Measurements from ENCODE around the gene MT1A.

DNA sequence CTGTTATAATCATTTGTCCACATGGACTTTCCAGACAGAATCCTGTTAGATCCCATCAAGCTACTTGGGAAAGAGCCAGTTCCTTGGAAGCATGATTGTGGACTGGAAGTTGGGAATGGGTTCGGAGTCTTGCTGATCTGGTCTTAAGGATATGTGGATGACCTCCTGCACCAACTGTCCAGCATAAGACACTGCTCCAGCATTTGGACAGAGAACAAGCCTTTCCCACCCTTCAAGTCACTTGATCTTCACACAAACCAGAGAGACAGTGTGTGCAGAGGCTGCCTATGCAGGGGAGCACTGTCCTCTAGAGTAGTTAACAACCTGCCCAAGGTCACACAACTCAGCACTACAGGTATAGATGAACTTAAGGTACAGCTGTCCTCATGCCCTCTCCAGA lies 7.4 kb downstream of the MT1A start:
- TF ChIP-seq, protein P1, sequence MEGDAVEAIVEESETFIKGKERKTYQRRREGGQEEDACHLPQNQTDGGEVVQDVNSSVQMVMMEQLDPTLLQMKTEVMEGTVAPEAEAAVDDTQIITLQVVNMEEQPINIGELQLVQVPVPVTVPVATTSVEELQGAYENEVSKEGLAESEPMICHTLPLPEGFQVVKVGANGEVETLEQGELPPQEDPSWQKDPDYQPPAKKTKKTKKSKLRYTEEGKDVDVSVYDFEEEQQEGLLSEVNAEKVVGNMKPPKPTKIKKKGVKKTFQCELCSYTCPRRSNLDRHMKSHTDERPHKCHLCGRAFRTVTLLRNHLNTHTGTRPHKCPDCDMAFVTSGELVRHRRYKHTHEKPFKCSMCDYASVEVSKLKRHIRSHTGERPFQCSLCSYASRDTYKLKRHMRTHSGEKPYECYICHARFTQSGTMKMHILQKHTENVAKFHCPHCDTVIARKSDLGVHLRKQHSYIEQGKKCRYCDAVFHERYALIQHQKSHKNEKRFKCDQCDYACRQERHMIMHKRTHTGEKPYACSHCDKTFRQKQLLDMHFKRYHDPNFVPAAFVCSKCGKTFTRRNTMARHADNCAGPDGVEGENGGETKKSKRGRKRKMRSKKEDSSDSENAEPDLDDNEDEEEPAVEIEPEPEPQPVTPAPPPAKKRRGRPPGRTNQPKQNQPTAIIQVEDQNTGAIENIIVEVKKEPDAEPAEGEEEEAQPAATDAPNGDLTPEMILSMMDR (conservative IDR thresholded peaks at IDR 0.05) = no peak
- no peak for TF ChIP-seq ZFX (IDR thresholded peaks at IDR 0.05)
